ENCODE measurements around the gene STPG1. TPM values are rescaled to one million over a fixed set of nuclear protein-coding genes. Genes with fewer than 3 reads are reported as not detected.

The STPG1 gene
- total RNA-seq, 2 donors from 2014 or later, result 13.6 to 18.4 TPM

DNA sequence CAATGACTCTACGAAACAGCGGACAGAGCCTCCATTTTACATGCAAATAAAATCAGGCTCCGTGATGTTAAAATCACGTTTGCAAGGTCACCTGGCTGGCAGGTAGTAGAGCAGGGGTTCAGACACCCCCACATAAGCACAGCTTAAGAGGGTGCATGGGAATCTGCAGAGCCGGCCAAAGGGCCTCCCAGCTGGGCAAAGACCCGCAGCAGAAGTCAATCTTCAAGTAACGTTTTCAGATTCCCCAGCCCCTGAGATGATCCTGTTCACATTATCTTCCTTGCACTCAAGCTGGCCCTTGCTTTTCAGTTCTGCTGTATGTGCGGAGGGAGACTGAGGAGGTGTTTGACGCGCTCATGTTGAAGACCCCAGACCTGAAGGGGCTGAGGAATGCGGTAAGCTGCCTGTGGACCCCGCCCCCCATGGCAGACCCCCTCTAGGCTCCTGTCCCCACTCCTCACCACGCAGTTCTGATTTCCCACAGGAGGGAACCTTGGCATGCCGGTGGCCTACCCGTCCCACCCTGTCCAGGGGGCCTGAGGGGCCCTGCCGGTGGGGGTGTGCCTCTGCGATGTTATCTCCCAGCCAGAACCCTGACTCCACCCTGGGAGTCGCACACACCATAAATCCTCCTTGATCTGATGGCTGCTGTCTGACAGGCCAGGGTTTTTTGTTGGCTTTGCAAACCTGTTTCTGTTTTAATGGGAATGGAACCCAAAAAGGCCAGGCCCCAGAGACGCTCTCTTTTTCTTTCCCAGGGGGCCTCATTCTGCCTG lies 66.2 kb downstream of the STPG1 start:
- H3K27ac ChIP-seq, result no peak overlapping the region
- H3K36me3 ChIP-seq, result no peaks in the 10 kb centered on the region
- no peaks in the 10 kb centered on the region for H3K9me3 ChIP-seq
- no peak for DNase-seq
- TF ChIP-seq, protein P1, sequence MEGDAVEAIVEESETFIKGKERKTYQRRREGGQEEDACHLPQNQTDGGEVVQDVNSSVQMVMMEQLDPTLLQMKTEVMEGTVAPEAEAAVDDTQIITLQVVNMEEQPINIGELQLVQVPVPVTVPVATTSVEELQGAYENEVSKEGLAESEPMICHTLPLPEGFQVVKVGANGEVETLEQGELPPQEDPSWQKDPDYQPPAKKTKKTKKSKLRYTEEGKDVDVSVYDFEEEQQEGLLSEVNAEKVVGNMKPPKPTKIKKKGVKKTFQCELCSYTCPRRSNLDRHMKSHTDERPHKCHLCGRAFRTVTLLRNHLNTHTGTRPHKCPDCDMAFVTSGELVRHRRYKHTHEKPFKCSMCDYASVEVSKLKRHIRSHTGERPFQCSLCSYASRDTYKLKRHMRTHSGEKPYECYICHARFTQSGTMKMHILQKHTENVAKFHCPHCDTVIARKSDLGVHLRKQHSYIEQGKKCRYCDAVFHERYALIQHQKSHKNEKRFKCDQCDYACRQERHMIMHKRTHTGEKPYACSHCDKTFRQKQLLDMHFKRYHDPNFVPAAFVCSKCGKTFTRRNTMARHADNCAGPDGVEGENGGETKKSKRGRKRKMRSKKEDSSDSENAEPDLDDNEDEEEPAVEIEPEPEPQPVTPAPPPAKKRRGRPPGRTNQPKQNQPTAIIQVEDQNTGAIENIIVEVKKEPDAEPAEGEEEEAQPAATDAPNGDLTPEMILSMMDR (IDR thresholded peaks at IDR 0.05), result no peak
- no peaks in the 10 kb centered on the region for H3K4me1 ChIP-seq
- H3K4me3 ChIP-seq, result no peak overlapping the region
- no peak overlapping the region for H3K9ac ChIP-seq (ENCODE audit: low read depth in 2 of 2, low read length in 2 of 2)
- intact Hi-C loops (cut with DNase I), result no loop called here
- no peaks in the 10 kb centered on the region for H3K27me3 ChIP-seq

DNA sequence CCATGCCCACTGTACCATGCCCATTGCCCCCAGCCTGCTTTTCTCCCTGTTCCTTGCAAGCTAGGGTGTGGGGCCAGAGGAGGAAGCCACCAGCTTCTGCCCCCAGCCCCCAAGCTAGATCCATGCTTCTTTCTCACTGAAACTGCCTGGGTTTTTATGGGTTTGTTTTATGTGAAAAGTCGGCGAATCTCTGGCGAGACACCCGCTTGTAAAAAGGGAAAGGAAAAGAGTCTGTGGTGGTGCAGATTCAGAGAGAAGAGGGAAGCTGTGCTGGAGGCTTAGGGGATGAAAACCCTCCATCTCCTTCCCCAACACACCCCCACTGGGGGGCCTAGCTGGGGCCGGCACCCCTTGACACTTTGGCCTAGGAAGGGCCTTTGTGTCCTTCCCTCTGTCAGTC lies 68.2 kb downstream of the STPG1 start:
- no peaks in the 10 kb centered on the region for H3K27me3 ChIP-seq
- no peaks in the 10 kb centered on the region for H3K4me1 ChIP-seq
- H3K9ac ChIP-seq (ENCODE audit: low read depth in 2 of 2, low read length in 2 of 2), result no peak overlapping the region
- no peak for DNase-seq
- no peak overlapping the region for H3K27ac ChIP-seq
- no peak overlapping the region for H3K4me3 ChIP-seq
- no peaks in the 10 kb centered on the region for H3K36me3 ChIP-seq
- intact Hi-C loops (cut with DNase I), result no loop called here
- TF ChIP-seq, protein P1 (IDR thresholded peaks at IDR 0.05), result no peak
- no peaks in the 10 kb centered on the region for H3K9me3 ChIP-seq

DNA sequence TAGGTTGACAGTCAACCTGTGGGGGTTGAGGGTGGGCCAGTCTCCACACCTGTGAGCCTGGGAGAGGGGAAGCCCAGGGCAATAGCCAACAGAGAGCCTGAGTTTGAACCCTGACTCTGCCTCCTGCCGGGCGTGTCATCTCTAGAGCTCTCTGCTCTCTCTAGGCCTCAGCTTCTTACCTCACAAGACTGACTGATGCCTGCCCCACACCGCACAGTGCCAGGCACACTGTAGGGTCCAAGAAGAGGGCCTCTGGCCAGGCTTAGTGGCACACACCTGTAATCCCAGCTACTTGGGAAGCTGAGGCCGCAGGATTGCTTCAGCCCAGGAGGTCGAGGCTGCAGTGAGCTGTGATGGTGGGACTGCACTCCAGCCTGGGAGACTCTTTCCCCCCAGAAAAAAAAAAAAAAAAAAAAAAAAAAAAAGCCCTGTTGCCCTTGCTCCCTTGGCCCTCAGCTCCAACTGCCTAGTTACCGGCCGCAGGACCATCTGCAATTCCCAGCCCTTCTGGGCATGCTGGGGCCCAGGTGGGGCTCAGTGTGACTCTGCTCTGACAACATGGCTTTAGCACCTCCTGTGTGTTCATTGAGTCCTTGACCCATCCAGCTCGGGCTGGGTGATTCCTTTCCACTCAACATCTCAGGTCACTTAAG lies 69.4 kb downstream of the STPG1 start:
- H3K27me3 ChIP-seq, result no peaks in the 10 kb centered on the region
- no peak overlapping the region for H3K4me3 ChIP-seq
- H3K27ac ChIP-seq, result no peak overlapping the region
- H3K4me1 ChIP-seq, result no peaks in the 10 kb centered on the region
- H3K36me3 ChIP-seq, result no peaks in the 10 kb centered on the region
- H3K9me3 ChIP-seq, result no peaks in the 10 kb centered on the region
- no peak overlapping the region for H3K9ac ChIP-seq (ENCODE audit: low read depth in 2 of 2, low read length in 2 of 2)
- intact Hi-C loops (cut with DNase I), result no loop called here
- DNase-seq, result no peak
- TF ChIP-seq, protein P1 (IDR thresholded peaks at IDR 0.05), result no peak

DNA sequence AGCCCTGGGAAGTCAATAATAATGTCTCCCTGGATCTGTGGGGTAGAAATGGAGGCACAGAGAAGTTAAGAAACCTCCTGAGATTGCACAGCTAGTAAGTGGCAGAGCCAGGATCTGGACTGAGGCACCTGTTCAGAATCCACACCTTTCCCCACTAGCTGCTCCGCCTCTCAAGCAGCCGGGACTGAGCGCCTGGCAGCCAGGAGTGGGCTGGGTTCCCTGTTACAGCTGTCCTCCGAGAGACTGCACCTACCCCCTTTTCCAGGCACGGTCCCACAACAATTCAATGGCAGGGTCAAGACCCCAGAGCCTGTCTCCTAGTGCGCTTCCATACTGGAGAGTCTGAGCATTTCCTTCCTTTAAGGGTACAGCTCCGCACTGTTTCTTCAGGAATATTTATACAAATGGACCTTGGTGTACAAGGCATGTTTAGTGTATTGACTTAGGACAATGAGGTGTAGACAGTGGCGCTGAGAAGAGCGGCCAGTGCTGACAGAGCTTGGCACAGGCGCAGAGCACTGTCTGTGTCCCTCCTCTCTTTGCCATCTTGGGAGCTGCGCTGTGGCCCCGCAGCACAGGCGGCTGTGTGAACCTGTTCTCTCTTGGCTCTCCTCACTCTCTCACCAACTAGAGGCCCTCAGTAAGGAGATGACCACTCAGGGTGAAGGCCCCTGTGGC lies 70.0 kb downstream of the STPG1 start:
- DNase-seq, result no peak
- Histone ChIP-seq H3K9me3 (no peaks in the 10 kb centered on the region), H3K4me1 (no peaks in the 10 kb centered on the region), H3K4me3 (no peak overlapping the region), H3K36me3 (no peaks in the 10 kb centered on the region), H3K9ac (ENCODE audit: low read depth in 2 of 2, low read length in 2 of 2) (no peak overlapping the region), H3K27me3 (no peaks in the 10 kb centered on the region), H3K27ac (no peak overlapping the region)
- intact Hi-C loops (cut with DNase I), result no loop called here
- TF ChIP-seq, protein P1 (IDR thresholded peaks at IDR 0.05), result no peak

DNA sequence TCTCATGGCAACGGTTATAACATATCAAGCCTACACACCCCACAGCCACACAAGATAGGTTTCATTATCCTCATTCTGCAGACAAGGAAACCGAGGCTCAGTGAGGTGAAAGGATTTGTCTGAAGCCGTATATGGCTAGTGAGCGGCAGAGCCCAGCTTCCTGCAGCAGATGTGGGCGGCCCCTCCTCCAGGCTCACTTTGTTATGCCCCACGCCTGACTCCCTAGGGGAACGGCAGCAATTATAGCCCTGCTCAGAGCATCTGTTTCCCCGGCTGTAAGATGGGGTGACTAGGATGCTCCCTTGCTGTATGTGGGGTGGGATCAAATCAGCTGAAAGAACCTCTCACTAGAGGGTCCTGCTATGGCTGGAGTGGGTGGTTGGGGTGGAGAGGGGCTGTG lies 72.3 kb downstream of the STPG1 start:
- no peak overlapping the region for H3K9ac ChIP-seq (ENCODE audit: low read depth in 2 of 2, low read length in 2 of 2)
- H3K27me3 ChIP-seq, result no peaks in the 10 kb centered on the region
- no peaks in the 10 kb centered on the region for H3K36me3 ChIP-seq
- intact Hi-C loops (cut with DNase I), result no loop called here
- H3K27ac ChIP-seq, result no peak overlapping the region
- H3K4me1 ChIP-seq, result no peaks in the 10 kb centered on the region
- H3K9me3 ChIP-seq, result no peaks in the 10 kb centered on the region
- DNase-seq, result no peak
- TF ChIP-seq, protein P1 (IDR thresholded peaks at IDR 0.05), result no peak
- H3K4me3 ChIP-seq, result no peak overlapping the region
